ENCODE data around the gene D2HGDH. TPM values are rescaled to one million over a fixed set of nuclear protein-coding genes. Genes with fewer than 3 reads are reported as not detected.

D2HGDH gene
- total and polyA plus RNA-seq, 2 experiments from 2014 or later: 3.7 to 17.3 TPM

DNA sequence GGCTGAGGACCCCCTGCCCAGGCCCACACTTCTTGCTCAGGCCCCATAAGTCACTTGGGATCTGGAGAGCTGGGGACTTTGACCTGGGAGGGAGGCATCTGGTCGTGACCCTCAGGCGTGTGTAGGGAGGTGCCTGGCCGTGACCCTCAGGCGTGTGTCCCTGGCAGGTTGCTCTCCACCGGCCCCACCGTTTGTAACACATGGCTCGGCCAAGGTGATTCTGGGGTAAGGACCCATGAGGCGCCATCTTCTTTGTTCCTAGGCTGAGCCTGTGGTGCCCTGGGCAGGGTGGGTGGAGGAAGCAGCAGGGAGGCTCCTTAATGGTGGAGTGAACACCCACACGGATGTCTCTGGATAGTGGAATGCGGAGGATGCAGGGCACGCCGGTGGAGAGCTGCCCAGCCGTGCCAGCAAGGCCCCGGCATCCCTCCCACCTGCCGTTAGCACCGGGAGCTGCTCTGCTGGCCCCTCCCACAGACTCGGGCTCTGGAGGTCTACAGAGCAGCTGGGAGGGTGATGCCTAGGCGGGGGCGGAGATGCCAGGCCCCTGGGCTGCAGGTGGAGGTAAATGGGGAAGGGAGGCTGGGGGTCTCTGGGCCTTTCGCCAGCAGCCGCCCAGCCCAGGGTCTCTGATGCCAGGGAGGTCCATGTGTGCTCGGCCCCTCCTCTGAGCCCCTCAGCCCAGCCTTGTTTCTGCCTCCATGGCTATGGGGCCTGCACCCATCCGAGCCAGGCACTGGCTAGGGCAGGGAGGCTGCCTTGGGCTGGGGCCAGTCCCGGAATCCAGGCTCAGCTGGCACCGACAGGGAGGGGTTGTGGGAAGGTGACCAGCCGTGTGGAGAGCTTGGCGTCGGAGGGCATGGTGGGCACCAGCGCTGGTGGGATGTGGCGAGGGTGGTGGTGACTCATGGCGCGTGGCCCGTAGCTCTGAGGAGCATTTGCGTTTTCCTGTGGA is 41.1 kb downstream of the D2HGDH start:
- DNase-seq (ENCODE audit: low spot score) (no peak), ATAC-seq (no peak)
- H3K79me2 ChIP-seq (replicated peaks; ENCODE audit: insufficient read depth): no peaks in the 10 kb centered on the region
- no peak overlapping the region for H3K4me3 ChIP-seq
- peaks cover 12% of the 10 kb centered on the region for H3K27me3 Mint-ChIP-seq (ENCODE audit: insufficient read depth, low read depth, poor library complexity)
- peaks cover 6% of the 10 kb centered on the region; the same call in 1 of the 2 replicates for H3K4me1 ChIP-seq (ENCODE audit: insufficient read depth)
- TF ChIP-seq EZH2phosphoT487 (IDR thresholded peaks at IDR 0.05; ENCODE audit: unreplicated experiment) (no peak), EZH2 (IDR thresholded peaks at IDR 0.05; ENCODE audit: low read depth, unreplicated experiment) (no peak), STAT1 (IDR thresholded peaks at IDR 0.05; ENCODE audit: unreplicated experiment) (no peak), NANOG (IDR thresholded peaks at IDR 0.05; ENCODE audit: borderline replicate concordance) (no peak), CREB1 (CRISPR knock-in tag; IDR thresholded peaks at IDR 0.05; ENCODE audit: low read depth) (no peak), ZNF114 (CRISPR knock-in tag; IDR thresholded peaks at IDR 0.05) (no peak), POLR2AphosphoS5 (IDR thresholded peaks at IDR 0.05; ENCODE audit: low read depth) (no peak), JUNB (IDR thresholded peaks at IDR 0.05; ENCODE audit: unreplicated experiment) (no peak), ZNF331 (CRISPR knock-in tag; IDR thresholded peaks at IDR 0.05; ENCODE audit: low read depth) (no peak)
- TF ChIP-seq, protein P1, sequence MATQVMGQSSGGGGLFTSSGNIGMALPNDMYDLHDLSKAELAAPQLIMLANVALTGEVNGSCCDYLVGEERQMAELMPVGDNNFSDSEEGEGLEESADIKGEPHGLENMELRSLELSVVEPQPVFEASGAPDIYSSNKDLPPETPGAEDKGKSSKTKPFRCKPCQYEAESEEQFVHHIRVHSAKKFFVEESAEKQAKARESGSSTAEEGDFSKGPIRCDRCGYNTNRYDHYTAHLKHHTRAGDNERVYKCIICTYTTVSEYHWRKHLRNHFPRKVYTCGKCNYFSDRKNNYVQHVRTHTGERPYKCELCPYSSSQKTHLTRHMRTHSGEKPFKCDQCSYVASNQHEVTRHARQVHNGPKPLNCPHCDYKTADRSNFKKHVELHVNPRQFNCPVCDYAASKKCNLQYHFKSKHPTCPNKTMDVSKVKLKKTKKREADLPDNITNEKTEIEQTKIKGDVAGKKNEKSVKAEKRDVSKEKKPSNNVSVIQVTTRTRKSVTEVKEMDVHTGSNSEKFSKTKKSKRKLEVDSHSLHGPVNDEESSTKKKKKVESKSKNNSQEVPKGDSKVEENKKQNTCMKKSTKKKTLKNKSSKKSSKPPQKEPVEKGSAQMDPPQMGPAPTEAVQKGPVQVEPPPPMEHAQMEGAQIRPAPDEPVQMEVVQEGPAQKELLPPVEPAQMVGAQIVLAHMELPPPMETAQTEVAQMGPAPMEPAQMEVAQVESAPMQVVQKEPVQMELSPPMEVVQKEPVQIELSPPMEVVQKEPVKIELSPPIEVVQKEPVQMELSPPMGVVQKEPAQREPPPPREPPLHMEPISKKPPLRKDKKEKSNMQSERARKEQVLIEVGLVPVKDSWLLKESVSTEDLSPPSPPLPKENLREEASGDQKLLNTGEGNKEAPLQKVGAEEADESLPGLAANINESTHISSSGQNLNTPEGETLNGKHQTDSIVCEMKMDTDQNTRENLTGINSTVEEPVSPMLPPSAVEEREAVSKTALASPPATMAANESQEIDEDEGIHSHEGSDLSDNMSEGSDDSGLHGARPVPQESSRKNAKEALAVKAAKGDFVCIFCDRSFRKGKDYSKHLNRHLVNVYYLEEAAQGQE (IDR thresholded peaks at IDR 0.05; ENCODE audit: unreplicated experiment): no peak
- TF ChIP-seq, protein P2, sequence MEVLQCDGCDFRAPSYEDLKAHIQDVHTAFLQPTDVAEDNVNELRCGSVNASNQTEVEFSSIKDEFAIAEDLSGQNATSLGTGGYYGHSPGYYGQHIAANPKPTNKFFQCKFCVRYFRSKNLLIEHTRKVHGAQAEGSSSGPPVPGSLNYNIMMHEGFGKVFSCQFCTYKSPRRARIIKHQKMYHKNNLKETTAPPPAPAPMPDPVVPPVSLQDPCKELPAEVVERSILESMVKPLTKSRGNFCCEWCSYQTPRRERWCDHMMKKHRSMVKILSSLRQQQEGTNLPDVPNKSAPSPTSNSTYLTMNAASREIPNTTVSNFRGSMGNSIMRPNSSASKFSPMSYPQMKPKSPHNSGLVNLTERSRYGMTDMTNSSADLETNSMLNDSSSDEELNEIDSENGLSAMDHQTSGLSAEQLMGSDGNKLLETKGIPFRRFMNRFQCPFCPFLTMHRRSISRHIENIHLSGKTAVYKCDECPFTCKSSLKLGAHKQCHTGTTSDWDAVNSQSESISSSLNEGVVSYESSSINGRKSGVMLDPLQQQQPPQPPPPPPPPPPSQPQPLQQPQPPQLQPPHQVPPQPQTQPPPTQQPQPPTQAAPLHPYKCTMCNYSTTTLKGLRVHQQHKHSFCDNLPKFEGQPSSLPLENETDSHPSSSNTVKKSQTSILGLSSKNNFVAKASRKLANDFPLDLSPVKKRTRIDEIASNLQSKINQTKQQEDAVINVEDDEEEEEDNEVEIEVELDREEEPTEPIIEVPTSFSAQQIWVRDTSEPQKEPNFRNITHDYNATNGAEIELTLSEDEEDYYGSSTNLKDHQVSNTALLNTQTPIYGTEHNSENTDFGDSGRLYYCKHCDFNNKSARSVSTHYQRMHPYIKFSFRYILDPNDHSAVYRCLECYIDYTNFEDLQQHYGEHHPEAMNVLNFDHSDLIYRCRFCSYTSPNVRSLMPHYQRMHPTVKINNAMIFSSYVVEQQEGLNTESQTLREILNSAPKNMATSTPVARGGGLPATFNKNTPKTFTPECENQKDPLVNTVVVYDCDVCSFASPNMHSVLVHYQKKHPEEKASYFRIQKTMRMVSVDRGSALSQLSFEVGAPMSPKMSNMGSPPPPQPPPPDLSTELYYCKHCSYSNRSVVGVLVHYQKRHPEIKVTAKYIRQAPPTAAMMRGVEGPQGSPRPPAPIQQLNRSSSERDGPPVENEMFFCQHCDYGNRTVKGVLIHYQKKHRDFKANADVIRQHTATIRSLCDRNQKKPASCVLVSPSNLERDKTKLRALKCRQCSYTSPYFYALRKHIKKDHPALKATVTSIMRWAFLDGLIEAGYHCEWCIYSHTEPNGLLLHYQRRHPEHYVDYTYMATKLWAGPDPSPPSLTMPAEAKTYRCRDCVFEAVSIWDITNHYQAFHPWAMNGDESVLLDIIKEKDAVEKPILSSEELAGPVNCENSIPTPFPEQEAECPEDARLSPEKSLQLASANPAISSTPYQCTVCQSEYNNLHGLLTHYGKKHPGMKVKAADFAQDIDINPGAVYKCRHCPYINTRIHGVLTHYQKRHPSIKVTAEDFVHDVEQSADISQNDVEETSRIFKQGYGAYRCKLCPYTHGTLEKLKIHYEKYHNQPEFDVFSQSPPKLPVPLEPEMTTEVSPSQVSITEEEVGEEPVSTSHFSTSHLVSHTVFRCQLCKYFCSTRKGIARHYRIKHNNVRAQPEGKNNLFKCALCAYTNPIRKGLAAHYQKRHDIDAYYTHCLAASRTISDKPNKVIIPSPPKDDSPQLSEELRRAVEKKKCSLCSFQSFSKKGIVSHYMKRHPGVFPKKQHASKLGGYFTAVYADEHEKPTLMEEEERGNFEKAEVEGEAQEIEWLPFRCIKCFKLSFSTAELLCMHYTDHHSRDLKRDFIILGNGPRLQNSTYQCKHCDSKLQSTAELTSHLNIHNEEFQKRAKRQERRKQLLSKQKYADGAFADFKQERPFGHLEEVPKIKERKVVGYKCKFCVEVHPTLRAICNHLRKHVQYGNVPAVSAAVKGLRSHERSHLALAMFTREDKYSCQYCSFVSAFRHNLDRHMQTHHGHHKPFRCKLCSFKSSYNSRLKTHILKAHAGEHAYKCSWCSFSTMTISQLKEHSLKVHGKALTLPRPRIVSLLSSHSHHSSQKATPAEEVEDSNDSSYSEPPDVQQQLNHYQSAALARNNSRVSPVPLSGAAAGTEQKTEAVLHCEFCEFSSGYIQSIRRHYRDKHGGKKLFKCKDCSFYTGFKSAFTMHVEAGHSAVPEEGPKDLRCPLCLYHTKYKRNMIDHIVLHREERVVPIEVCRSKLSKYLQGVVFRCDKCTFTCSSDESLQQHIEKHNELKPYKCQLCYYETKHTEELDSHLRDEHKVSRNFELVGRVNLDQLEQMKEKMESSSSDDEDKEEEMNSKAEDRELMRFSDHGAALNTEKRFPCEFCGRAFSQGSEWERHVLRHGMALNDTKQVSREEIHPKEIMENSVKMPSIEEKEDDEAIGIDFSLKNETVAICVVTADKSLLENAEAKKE (CRISPR knock-in tag; IDR thresholded peaks at IDR 0.05): no peak
- TF ChIP-seq, protein P3, sequence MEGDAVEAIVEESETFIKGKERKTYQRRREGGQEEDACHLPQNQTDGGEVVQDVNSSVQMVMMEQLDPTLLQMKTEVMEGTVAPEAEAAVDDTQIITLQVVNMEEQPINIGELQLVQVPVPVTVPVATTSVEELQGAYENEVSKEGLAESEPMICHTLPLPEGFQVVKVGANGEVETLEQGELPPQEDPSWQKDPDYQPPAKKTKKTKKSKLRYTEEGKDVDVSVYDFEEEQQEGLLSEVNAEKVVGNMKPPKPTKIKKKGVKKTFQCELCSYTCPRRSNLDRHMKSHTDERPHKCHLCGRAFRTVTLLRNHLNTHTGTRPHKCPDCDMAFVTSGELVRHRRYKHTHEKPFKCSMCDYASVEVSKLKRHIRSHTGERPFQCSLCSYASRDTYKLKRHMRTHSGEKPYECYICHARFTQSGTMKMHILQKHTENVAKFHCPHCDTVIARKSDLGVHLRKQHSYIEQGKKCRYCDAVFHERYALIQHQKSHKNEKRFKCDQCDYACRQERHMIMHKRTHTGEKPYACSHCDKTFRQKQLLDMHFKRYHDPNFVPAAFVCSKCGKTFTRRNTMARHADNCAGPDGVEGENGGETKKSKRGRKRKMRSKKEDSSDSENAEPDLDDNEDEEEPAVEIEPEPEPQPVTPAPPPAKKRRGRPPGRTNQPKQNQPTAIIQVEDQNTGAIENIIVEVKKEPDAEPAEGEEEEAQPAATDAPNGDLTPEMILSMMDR (conservative IDR thresholded peaks at IDR 0.05; ENCODE audit: low read depth in 2 of 2): no peak
- TF ChIP-seq, protein P4, sequence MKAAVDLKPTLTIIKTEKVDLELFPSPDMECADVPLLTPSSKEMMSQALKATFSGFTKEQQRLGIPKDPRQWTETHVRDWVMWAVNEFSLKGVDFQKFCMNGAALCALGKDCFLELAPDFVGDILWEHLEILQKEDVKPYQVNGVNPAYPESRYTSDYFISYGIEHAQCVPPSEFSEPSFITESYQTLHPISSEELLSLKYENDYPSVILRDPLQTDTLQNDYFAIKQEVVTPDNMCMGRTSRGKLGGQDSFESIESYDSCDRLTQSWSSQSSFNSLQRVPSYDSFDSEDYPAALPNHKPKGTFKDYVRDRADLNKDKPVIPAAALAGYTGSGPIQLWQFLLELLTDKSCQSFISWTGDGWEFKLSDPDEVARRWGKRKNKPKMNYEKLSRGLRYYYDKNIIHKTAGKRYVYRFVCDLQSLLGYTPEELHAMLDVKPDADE (IDR thresholded peaks at IDR 0.05): no peak
- H3K36me3 Mint-ChIP-seq (ENCODE audit: low read depth): peaks cover 6% of the 10 kb centered on the region
- H2AFZ ChIP-seq: no peak overlapping the region
- H3K4me3 Mint-ChIP-seq: no peak overlapping the region
- H3K27me3 ChIP-seq (ENCODE audit: insufficient read depth): no peaks in the 10 kb centered on the region
- H3K4me2 ChIP-seq: no peak overlapping the region
- no peaks in the 10 kb centered on the region for H3F3A ChIP-seq (replicated peaks; ENCODE audit: low read depth)
- H3K27ac Mint-ChIP-seq: no peak overlapping the region
- no peaks in the 10 kb centered on the region for H4K20me1 ChIP-seq (replicated peaks; ENCODE audit: insufficient read depth)
- H3K27ac ChIP-seq (ENCODE audit: low read depth): no peak overlapping the region
- peaks cover 28% of the 10 kb centered on the region for H3K4me1 Mint-ChIP-seq
- no peaks in the 10 kb centered on the region for H3K9me2 ChIP-seq (ENCODE audit: insufficient read depth)
- no peaks in the 10 kb centered on the region for H3K36me3 ChIP-seq (ENCODE audit: insufficient read depth)
- H3K9me3 Mint-ChIP-seq: peaks cover 20% of the 10 kb centered on the region; the same call in 2 of the 3 replicates
